ENCODE measurements around the gene POLR2E. TPM values are rescaled to one million over a fixed set of nuclear protein-coding genes. Genes with fewer than 3 reads are reported as not detected.
A peak's percentile ranks its signal among the peaks of the same experiment; 100 is the strongest.

POLR2E gene
- total and polyA plus RNA-seq, 2 of the 13 experiments (the other 11 are each of a cell fraction or from before 2014, with no cell fraction given), result 140 to 272 TPM

DNA sequence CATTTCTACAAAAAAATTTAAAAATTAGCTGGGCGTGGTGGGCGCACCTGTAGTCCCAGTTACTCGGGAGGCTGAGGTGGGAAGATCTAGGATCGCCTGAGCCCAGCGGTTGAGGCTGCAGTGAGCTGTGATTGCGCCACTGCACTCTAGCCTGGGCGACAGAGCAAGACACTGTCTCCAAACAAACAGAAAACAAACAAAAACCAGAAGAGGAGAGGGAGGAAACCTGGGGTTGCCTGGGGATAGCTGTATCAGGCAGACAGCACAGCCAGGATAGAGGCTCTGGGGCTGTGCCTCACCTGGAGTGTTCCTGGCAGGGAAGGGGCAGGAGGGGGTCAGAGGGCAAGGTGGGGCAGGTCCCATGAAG is 2.6 kb upstream of the POLR2E start (continued):
- TF ChIP-seq ZNF484 (CRISPR knock-in tag; IDR thresholded peaks at IDR 0.05; ENCODE audit: borderline replicate concordance, low read depth) (no peak), CCDC6 (CRISPR knock-in tag; IDR thresholded peaks at IDR 0.05) (0 out of 2 replicates have a peak, but pooled peaks have one; percentile 68), ZNF563 (CRISPR knock-in tag; IDR thresholded peaks at IDR 0.05) (no peak), ZNF629 (CRISPR knock-in tag; conservative IDR thresholded peaks at IDR 0.05) (0 out of 2 replicates have a peak, but pooled peaks have one; percentile 51), ZMYM2 (CRISPR knock-in tag; IDR thresholded peaks at IDR 0.05) (peak; percentile 38), NR2F2 (IDR thresholded peaks at IDR 0.05; ENCODE audit: borderline replicate concordance, low read depth) (peak; percentile 70; the same call in 1 of the 2 replicates), REPIN1 (CRISPR knock-in tag; IDR thresholded peaks at IDR 0.05; ENCODE audit: borderline replicate concordance, low read depth) (no peak), BRD4 (CRISPR knock-in tag; IDR thresholded peaks at IDR 0.05) (no peak), SSRP1 (CRISPR knock-in tag; IDR thresholded peaks at IDR 0.05) (no peak)
- TF ChIP-seq, protein P1, sequence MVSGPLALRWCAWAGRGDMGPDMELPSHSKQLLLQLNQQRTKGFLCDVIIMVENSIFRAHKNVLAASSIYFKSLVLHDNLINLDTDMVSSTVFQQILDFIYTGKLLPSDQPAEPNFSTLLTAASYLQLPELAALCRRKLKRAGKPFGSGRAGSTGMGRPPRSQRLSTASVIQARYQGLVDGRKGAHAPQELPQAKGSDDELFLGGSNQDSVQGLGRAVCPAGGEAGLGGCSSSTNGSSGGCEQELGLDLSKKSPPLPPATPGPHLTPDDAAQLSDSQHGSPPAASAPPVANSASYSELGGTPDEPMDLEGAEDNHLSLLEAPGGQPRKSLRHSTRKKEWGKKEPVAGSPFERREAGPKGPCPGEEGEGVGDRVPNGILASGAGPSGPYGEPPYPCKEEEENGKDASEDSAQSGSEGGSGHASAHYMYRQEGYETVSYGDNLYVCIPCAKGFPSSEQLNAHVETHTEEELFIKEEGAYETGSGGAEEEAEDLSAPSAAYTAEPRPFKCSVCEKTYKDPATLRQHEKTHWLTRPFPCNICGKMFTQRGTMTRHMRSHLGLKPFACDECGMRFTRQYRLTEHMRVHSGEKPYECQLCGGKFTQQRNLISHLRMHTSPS (CRISPR knock-in tag; IDR thresholded peaks at IDR 0.05; ENCODE audit: low read depth), result no peak
- TF ChIP-seq, protein P2, sequence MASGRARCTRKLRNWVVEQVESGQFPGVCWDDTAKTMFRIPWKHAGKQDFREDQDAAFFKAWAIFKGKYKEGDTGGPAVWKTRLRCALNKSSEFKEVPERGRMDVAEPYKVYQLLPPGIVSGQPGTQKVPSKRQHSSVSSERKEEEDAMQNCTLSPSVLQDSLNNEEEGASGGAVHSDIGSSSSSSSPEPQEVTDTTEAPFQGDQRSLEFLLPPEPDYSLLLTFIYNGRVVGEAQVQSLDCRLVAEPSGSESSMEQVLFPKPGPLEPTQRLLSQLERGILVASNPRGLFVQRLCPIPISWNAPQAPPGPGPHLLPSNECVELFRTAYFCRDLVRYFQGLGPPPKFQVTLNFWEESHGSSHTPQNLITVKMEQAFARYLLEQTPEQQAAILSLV (CRISPR knock-in tag; IDR thresholded peaks at IDR 0.05; ENCODE audit: borderline replicate concordance), result no peak
- TF ChIP-seq, protein P3, sequence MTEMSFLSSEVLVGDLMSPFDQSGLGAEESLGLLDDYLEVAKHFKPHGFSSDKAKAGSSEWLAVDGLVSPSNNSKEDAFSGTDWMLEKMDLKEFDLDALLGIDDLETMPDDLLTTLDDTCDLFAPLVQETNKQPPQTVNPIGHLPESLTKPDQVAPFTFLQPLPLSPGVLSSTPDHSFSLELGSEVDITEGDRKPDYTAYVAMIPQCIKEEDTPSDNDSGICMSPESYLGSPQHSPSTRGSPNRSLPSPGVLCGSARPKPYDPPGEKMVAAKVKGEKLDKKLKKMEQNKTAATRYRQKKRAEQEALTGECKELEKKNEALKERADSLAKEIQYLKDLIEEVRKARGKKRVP (CRISPR knock-in tag; IDR thresholded peaks at IDR 0.05), result peak in 1 of 2 experiments; percentile 63; a peak in 1 of 4 replicates
- TF ChIP-seq, protein P4, sequence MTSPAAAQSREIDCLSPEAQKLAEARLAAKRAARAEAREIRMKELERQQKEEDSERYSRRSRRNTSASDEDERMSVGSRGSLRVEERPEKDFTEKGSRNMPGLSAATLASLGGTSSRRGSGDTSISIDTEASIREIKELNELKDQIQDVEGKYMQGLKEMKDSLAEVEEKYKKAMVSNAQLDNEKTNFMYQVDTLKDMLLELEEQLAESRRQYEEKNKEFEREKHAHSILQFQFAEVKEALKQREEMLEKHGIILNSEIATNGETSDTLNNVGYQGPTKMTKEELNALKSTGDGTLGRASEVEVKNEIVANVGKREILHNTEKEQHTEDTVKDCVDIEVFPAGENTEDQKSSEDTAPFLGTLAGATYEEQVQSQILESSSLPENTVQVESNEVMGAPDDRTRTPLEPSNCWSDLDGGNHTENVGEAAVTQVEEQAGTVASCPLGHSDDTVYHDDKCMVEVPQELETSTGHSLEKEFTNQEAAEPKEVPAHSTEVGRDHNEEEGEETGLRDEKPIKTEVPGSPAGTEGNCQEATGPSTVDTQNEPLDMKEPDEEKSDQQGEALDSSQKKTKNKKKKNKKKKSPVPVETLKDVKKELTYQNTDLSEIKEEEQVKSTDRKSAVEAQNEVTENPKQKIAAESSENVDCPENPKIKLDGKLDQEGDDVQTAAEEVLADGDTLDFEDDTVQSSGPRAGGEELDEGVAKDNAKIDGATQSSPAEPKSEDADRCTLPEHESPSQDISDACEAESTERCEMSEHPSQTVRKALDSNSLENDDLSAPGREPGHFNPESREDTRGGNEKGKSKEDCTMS (CRISPR knock-in tag; conservative IDR thresholded peaks at IDR 0.05), result no peak
- TF ChIP-seq, protein P5, sequence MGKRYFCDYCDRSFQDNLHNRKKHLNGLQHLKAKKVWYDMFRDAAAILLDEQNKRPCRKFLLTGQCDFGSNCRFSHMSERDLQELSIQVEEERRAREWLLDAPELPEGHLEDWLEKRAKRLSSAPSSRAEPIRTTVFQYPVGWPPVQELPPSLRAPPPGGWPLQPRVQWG (CRISPR knock-in tag; IDR thresholded peaks at IDR 0.05; ENCODE audit: borderline replicate concordance, low read depth), result no peak
- TF ChIP-seq, protein P6, sequence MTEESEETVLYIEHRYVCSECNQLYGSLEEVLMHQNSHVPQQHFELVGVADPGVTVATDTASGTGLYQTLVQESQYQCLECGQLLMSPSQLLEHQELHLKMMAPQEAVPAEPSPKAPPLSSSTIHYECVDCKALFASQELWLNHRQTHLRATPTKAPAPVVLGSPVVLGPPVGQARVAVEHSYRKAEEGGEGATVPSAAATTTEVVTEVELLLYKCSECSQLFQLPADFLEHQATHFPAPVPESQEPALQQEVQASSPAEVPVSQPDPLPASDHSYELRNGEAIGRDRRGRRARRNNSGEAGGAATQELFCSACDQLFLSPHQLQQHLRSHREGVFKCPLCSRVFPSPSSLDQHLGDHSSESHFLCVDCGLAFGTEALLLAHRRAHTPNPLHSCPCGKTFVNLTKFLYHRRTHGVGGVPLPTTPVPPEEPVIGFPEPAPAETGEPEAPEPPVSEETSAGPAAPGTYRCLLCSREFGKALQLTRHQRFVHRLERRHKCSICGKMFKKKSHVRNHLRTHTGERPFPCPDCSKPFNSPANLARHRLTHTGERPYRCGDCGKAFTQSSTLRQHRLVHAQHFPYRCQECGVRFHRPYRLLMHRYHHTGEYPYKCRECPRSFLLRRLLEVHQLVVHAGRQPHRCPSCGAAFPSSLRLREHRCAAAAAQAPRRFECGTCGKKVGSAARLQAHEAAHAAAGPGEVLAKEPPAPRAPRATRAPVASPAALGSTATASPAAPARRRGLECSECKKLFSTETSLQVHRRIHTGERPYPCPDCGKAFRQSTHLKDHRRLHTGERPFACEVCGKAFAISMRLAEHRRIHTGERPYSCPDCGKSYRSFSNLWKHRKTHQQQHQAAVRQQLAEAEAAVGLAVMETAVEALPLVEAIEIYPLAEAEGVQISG (CRISPR knock-in tag; IDR thresholded peaks at IDR 0.05), result no peak; the same call in 1 of the 2 replicates
- TF ChIP-seq, protein P7, sequence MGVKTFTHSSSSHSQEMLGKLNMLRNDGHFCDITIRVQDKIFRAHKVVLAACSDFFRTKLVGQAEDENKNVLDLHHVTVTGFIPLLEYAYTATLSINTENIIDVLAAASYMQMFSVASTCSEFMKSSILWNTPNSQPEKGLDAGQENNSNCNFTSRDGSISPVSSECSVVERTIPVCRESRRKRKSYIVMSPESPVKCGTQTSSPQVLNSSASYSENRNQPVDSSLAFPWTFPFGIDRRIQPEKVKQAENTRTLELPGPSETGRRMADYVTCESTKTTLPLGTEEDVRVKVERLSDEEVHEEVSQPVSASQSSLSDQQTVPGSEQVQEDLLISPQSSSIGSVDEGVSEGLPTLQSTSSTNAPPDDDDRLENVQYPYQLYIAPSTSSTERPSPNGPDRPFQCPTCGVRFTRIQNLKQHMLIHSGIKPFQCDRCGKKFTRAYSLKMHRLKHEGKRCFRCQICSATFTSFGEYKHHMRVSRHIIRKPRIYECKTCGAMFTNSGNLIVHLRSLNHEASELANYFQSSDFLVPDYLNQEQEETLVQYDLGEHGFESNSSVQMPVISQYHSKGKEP (CRISPR knock-in tag; IDR thresholded peaks at IDR 0.05), result 0 out of 2 replicates have a peak, but pooled peaks have one; percentile 56
